Suprapubic skin (tissue), 4 donors: Measurements from ENCODE around the gene APPL2.

Source experiments
- EP300 ChIP-seq: sonication (generic); formaldehyde crosslinking; IDR thresholded peaks from one replicate; pipeline ENCODE4 v1.6.1; 2017; ENCODE audit warnings: antibody characterized with exemption
- POLR2A ChIP-seq, 2 donors: fragments of 450-650 bp; IDR thresholded peaks; one replicate each; pipeline ENCODE4 v1.6.1; 2017; ENCODE audit warnings: antibody characterized with exemption in 2 of 2, mild to moderate bottlenecking in 2 of 2, moderate library complexity in 2 of 2
- POLR2AphosphoS5 ChIP-seq, 3 donors: sonication (generic); formaldehyde crosslinking; IDR thresholded peaks; one replicate each; pipeline ENCODE4 v1.6.1; 2017; ENCODE audit warnings: antibody characterized with exemption in 3 of 3
- TF ChIP-seq, protein P1 (sequence below), 2 donors: fragments of 200-600 bp in 1 of 2; fragments of 450-650 bp in 1 of 2; sonication (generic) in 1 of 2; IDR thresholded peaks; one replicate each; pipeline ENCODE4 v1.5.1; 2016 to 2019; ENCODE audit warnings: antibody characterized with exemption in 2 of 2, mild to moderate bottlenecking in 1 of 2, moderate library complexity in 1 of 2

DNA sequence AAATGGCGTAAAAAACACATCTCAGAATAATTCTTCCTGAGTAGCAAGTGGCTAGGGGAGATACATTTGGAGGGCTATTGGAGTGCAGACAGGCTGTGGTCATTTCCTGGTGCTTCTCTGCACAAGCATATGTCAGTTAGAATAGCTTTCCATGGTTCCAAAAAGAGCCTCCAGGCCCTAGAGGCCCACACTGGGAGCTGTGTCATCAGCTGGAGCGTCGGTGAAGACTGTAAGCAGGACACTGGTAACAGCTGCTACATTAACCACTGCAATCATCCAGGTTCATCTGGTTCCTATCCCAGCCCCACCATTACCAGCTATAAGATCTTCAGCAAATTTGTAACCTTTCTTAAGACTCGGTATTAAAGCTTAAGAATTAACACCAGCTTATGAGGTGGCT is 31.7 kb upstream of the APPL2 start:
- TF ChIP-seq POLR2AphosphoS5 (IDR thresholded peaks at IDR 0.05) (no peak), POLR2A (IDR thresholded peaks at IDR 0.05) (no peak), EP300 (no peak)
- TF ChIP-seq, protein P1, sequence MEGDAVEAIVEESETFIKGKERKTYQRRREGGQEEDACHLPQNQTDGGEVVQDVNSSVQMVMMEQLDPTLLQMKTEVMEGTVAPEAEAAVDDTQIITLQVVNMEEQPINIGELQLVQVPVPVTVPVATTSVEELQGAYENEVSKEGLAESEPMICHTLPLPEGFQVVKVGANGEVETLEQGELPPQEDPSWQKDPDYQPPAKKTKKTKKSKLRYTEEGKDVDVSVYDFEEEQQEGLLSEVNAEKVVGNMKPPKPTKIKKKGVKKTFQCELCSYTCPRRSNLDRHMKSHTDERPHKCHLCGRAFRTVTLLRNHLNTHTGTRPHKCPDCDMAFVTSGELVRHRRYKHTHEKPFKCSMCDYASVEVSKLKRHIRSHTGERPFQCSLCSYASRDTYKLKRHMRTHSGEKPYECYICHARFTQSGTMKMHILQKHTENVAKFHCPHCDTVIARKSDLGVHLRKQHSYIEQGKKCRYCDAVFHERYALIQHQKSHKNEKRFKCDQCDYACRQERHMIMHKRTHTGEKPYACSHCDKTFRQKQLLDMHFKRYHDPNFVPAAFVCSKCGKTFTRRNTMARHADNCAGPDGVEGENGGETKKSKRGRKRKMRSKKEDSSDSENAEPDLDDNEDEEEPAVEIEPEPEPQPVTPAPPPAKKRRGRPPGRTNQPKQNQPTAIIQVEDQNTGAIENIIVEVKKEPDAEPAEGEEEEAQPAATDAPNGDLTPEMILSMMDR (IDR thresholded peaks at IDR 0.05) = no peak
